Aorta (tissue), 5 donors: ENCODE results near the gene EXD3. TPM values are rescaled to one million over a fixed set of nuclear protein-coding genes. Genes with fewer than 3 reads are reported as not detected.
A peak's percentile ranks its signal among the peaks of the same experiment; 100 is the strongest.
"Not testable (repeated sequence)": the region's sequence is repeated elsewhere in the genome, so short reads cannot be mapped to it uniquely, and the experiment has no call there.

Source experiments
- ATAC-seq: fragments of 200-7000 bp; cut with Tn5 transposase; one replicate; pipeline ENCODE4 v1.9.1; 2022; ENCODE audit warnings: moderate library complexity; ENCODE audit not compliant: low FRiP score
- DNase-seq, 2 donors: peaks; one replicate each; pipeline ENCODE4 v3.0.0-alpha.2; 2020
- H3K27ac ChIP-seq, 2 donors: one replicate each; pipeline ENCODE4 v1.5.1; 2013; ENCODE audit warnings: low read length in 2 of 2, mild to moderate bottlenecking in 2 of 2, moderate library complexity in 2 of 2, control low read depth in 1 of 2, inconsistent platforms in 1 of 2, low read depth in 1 of 2
- H3K27me3 ChIP-seq, 2 donors: one replicate each; pipeline ENCODE4 v1.6.1; 2013; ENCODE audit warnings: control low read depth in 1 of 2, low read length in 1 of 2, mild to moderate bottlenecking in 1 of 2, moderate library complexity in 1 of 2; ENCODE audit not compliant: insufficient read depth in 2 of 2, control insufficient read depth in 1 of 2
- H3K36me3 ChIP-seq, 2 donors: one replicate each; pipeline ENCODE4 v1.6.1; 2013; ENCODE audit warnings: control low read depth in 1 of 2, low read length in 1 of 2, mild to moderate bottlenecking in 1 of 2; ENCODE audit not compliant: insufficient read depth in 2 of 2, control insufficient read depth in 1 of 2
- H3K4me1 ChIP-seq, 2 donors: one replicate each; pipeline ENCODE4 v1.6.1; 2013; ENCODE audit warnings: low read length in 2 of 2, control low read depth in 1 of 2, mild to moderate bottlenecking in 1 of 2, moderate library complexity in 1 of 2; ENCODE audit not compliant: insufficient read depth in 2 of 2, control insufficient read depth in 1 of 2
- H3K4me3 ChIP-seq, 2 donors: one replicate each; pipeline ENCODE4 v1.5.1; 2013; ENCODE audit warnings: low read length in 2 of 2, control low read depth in 1 of 2, mild to moderate bottlenecking in 1 of 2
- H3K9me3 ChIP-seq: one replicate; pipeline ENCODE4 v1.6.1; 2013; ENCODE audit warnings: mild to moderate bottlenecking, low read length; ENCODE audit not compliant: control insufficient read depth
- WGBS, 2 donors: extraction: QIAGEN DNeasy Blood & Tissue Kit; methylation state at CpG; one replicate each; pipeline ENCODE4 v1.1.7; 2013; 5-methylcytosine and 5-hydroxymethylcytosine counted together
- intact Hi-C, 2 donors: fragments of 100-400 bp; cut with DNase I; formaldehyde crosslinking; loops; one replicate each; pipeline versions ENCODE4 v1.14.2 to v1.15.0; 2022
- polyA plus RNA-seq, 2 donors: library from polyadenylated mRNA; stranded (reverse); fragments of 200-250 nt; gene quantifications; one replicate each; pipeline ENCODE4 v1.2.3, GENCODE V29; 2013
- total RNA-seq, 2 donors: library from RNA; stranded (reverse); fragmentation: NEBNext Ultra II Directional; extraction: Animal tissue kit (Norgen Biotek cat#: 25700); gene quantifications; one replicate each; pipeline ENCODE4 v1.2.1, GENCODE V29; 2021
- donor health status: healthy with polysubstance abuse.
- donor health status: Bipolar disorder and iron deficiency.
- donor health status: DM: no; HTN: no; CAD: no.
- donor health status: DM: no; HTN: no; CAD: no.
- donor health status: DM: yes; HTN: yes; CAD: no.

The EXD3 gene
- total and polyA plus RNA-seq, 4 donors: 15.9 to 96.8 (median 30.0) TPM

- 58 to 67% methylated on average over 8 to 24 of the region's 26 CpGs for WGBS, 2 donors
- ATAC-seq, H3K4me1 ChIP-seq, H3K27me3 ChIP-seq, DNase-seq, intact Hi-C loops, H3K9me3 ChIP-seq, H3K36me3 ChIP-seq, H3K4me3 ChIP-seq, H3K27ac ChIP-seq: not testable (repeated sequence)
Observed at GRCh38 chr9:137329590-137329989, 93.4 kb downstream of the EXD3 start.

DNA sequence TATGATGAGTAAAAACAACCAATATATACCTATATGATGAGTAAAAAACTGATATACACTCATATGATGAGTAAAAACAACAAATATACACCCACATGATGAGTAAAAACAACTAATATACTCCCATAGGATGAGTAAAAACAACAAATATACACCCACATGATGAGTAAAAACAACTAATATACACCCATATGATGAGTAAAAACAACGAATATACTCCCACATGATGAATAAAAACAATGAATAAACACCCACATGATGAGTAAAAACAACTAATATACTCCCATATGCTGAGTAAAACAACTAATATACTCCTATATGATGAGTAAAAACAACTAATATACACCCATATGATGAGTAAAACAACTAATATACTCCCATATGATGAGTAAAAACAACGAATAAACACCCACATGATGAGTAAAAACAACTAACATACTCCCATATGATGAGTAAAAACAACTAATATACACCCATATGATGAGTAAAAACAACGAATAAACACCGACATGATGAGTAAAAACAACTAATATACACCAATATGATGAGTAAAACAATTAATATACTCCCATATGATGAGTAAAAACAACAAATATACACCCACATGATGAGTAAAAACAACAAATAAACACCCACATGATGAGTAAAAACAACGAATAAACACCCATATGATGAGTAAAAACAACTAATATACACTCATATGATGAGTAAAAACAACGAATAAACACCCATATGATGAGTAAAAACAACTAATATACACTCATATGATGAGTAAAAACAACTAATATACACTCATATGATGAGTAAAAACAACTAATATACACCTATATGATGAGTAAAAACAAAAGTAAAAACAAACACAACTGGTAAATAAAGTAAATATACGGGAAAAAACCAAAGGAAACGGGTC, 95.1 kb downstream of the EXD3 start:
- H3K4me3 ChIP-seq, intact Hi-C loops, H3K27ac ChIP-seq, H3K27me3 ChIP-seq, DNase-seq, ATAC-seq, H3K9me3 ChIP-seq, H3K4me1 ChIP-seq, H3K36me3 ChIP-seq: not testable (repeated sequence)
- WGBS, 2 donors: 81 to 85% methylated on average over 8 of the region's 8 CpGs

DNA sequence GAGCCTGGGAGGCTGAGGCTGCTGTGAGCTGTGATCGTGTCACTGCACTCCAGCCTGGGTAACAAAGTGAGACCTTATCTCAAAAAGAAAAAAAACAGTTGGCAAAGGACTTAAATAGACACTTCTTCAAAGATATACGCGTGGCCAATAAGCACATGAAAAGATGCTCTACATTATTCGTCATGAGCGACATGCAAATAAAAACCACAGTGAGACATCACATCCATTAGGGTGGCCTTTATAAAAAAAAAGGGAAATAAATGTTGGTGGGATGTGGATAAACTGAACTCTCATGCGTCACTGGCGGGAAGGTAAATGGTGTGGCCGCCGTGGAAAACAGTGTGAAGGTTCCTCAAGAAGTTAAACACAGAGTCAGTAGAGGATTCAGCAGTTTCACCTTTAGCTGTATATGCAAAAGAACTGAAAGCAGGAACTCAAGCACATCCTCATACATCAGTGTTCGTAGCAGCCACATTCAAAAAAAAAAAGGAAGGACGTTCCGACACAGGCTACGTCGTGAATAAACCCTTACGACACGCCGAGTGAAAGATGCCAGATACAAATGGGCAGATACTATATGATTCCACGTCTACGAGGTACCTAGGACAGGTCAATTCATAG, 96.4 kb downstream of the EXD3 start:
- Histone ChIP-seq H3K27ac (no peak overlapping the region), H3K9me3 (no peaks in the 10 kb centered on the region), H3K4me1 (no peaks in the 10 kb centered on the region), H3K27me3 (no peaks in the 10 kb centered on the region), H3K4me3 (no peak overlapping the region), H3K36me3 (no peaks in the 10 kb centered on the region)
- WGBS, 2 donors: 91 to 92% methylated on average over 19 of the region's 19 CpGs
- no peak for DNase-seq
- ATAC-seq: no peak
- intact Hi-C loops: no loop called here

DNA sequence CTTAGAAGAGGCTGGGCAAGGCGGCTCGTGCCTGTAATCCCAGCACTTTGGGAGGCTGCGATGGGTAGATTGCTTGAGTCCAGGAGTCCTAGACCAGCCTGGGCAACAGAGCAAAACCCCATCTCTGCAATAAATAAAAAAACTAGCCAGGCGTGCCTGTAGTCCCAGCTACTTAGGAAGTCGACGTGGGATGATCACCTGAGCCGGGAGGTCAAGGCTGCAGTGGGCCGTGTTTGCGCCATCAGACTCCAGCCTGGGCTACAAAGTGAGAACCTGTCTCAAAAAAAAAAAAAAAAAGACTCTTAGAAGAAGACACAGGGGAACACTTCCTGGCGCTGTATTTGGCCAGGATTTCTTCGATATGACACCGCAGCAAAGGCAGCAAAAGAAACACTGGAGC, 97.2 kb downstream of the EXD3 start:
- 95 to 98% methylated on average over 12 of the region's 12 CpGs for WGBS, 2 donors
- no peak for ATAC-seq

GRCh38 chr9:137325124-137325523, 97.8 kb downstream of the EXD3 start:
- no peak for DNase-seq
- no peak overlapping the region for H3K27ac ChIP-seq
- no peaks in the 10 kb centered on the region for H3K27me3 ChIP-seq
- no peak for ATAC-seq
- no peaks in the 10 kb centered on the region for H3K9me3 ChIP-seq
- no peaks in the 10 kb centered on the region for H3K36me3 ChIP-seq
- intact Hi-C loops: no loop called here
- WGBS, 2 donors: 92 to 94% methylated on average over 10 of the region's 10 CpGs
- H3K4me1 ChIP-seq: no peaks in the 10 kb centered on the region
- no peak overlapping the region for H3K4me3 ChIP-seq

More for the DNA sequence above, 97.2 kb downstream of the EXD3 start:
- no peaks in the 10 kb centered on the region for H3K36me3 ChIP-seq
- H3K4me3 ChIP-seq: no peak overlapping the region
- no peak for DNase-seq
- intact Hi-C loops: no loop called here
- no peaks in the 10 kb centered on the region for H3K27me3 ChIP-seq
- H3K9me3 ChIP-seq: no peaks in the 10 kb centered on the region
- no peaks in the 10 kb centered on the region for H3K4me1 ChIP-seq
- no peak overlapping the region for H3K27ac ChIP-seq

DNA sequence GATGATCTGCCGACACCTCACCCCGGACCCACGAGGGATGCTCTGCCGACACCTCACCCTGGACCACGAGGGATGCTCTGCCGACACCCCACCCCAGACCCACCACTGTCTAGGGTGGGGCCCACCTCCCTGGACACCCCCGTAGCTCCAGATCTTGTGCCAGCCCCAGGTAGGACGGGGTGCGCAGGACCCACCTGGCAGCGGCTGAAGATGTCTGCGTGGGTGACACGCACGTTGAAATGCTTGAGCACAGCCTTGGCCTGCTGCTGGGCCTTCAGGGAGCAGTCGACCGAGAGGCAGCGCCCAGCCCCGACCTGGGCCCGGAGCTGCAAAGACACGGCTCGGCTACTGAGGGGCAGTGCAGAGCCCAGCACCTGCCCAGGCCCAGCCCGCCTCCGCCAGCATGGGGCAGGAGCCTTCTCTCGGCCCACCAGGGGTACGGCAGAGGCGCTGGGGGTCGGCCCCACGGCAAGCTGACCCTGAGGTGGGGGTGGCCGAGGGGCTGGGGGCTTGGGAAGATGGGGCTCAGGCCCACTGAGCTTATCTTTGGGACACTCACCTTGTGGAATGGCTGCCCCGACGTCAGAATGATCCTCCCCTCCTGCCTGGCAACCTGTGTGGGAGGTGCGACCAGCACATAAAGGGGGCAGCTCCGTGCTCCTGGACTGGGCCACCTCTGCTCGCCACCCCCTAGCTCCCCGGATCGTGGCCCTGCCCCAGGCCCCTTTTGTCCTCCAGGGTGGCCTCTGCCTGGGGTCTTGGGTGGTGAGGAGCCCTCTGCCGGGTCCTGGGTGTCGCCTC, 99.2 kb downstream of the EXD3 start:
- Histone ChIP-seq H3K4me3 (no peak overlapping the region), H3K4me1 (no peaks in the 10 kb centered on the region), H3K27me3 (no peaks in the 10 kb centered on the region), H3K9me3 (no peaks in the 10 kb centered on the region), H3K27ac (no peak overlapping the region), H3K36me3 (no peaks in the 10 kb centered on the region)
- WGBS, 2 donors: 96 to 97% methylated on average over 35 to 37 of the region's 37 CpGs
- intact Hi-C loops: no loop called here
- DNase-seq (peak in 1 of 2 donors; percentile 42), ATAC-seq (no peak)

DNA sequence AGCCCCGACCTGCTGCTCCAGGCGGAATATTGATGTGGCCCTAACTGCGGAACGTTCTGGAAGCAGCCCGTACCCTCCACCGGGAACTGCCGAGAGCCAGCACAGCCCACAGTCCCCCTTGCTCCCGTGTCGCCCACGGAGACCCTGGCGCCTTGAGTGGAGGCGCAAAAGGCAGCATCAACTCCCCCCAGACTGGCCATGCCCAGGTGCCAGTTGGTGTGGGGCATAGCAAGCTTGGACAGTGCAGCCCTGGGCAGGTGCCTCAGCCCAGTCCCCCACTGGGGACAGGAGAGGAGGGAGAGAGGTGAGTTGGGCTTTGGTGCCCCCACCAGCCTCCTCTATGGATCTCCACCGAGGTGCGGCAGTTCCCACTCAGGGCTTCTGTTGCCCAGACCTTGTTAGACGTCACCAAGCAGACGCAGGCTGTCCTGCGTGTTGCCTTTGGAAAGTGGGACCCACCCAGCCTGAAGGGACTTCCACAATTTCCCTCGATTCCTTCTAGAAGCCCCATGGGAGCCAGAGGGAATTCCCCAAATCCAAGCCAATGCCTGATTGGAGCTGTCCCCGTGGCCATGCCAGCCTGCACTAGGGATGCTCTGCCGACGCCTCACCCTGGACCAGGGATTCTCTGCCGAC, 101.1 kb downstream of the EXD3 start:
- intact Hi-C loops: no loop called here
- H3K27ac ChIP-seq: no peak overlapping the region
- no peaks in the 10 kb centered on the region for H3K4me1 ChIP-seq
- H3K36me3 ChIP-seq: no peaks in the 10 kb centered on the region
- DNase-seq: peak in 1 of 2 donors; percentile 32
- WGBS, 2 donors: 89 to 91% methylated on average over 22 of the region's 22 CpGs
- no peak for ATAC-seq
- H3K27me3 ChIP-seq: no peaks in the 10 kb centered on the region
- H3K4me3 ChIP-seq: no peak overlapping the region
- H3K9me3 ChIP-seq: no peaks in the 10 kb centered on the region

GRCh38 chr9:137320555-137321384, 102.2 kb downstream of the EXD3 start:
- intact Hi-C loops: no loop called here
- WGBS, 2 donors: 85 to 86% methylated on average over 24 of the region's 24 CpGs
- DNase-seq (peak in 1 of 2 donors; percentile 49), ATAC-seq (no peak)
- Histone ChIP-seq H3K9me3 (no peaks in the 10 kb centered on the region), H3K27ac (no peak overlapping the region), H3K4me1 (no peaks in the 10 kb centered on the region), H3K4me3 (no peak overlapping the region), H3K36me3 (no peaks in the 10 kb centered on the region), H3K27me3 (no peaks in the 10 kb centered on the region)
